Common myeloid progenitor, CD34-positive (primary cell): Measurements from ENCODE around the gene ENKD1.
"Not testable (repeated sequence)": the region's sequence is repeated elsewhere in the genome, so short reads cannot be mapped to it uniquely, and the experiment has no call there.

Experiments used
- CTCF ChIA-PET: fragments of 350-600 bp; sonication (Branson Sonifier 250); formaldehyde crosslinking; loops from one replicate; lab custom pipeline; 2021; ENCODE audit warnings: antibody characterized with exemption; lab: Charles Lee
- POLR2A ChIA-PET: fragments of 350-600 bp; sonication (Branson Sonifier 250); formaldehyde crosslinking; loops from one replicate; lab custom pipeline; 2021; ENCODE audit warnings: antibody characterized with exemption; lab: Charles Lee
- DNase-seq, 3 donors: peaks; one replicate each; pipeline versions ENCODE4 v3.0.0 to v3.0.0-alpha.2; 2013
- H3K27ac ChIP-seq, 2 experiments: 1 replicate in 1 of 2; 2 replicates in 1 of 2; pipeline ENCODE4 v1.7.0; 2013; ENCODE audit warnings: inconsistent platforms in 2 of 2, low read length in 2 of 2, mild to moderate bottlenecking in 2 of 2, low read depth in 1 of 2, moderate library complexity in 1 of 2; ENCODE audit not compliant: severe bottlenecking in 2 of 2, insufficient read depth in 1 of 2, poor library complexity in 1 of 2
- H3K27me3 ChIP-seq, 5 experiments: replicated peaks in 2 of 5; 1 replicate in 3 of 5; 2 replicates in 2 of 5; pipeline versions ENCODE4 v1.6.1 to v1.7.0; 2013; ENCODE audit warnings: low read length in 4 of 5, mild to moderate bottlenecking in 2 of 5, moderate library complexity in 2 of 5, inconsistent platforms in 1 of 5; ENCODE audit not compliant: insufficient read depth in 5 of 5, control insufficient read depth in 4 of 5
- H3K36me3 ChIP-seq, 4 experiments: 1 replicate in 2 of 4; 2 replicates in 2 of 4; pipeline versions ENCODE4 v1.6.1 to v1.7.0; 2013; ENCODE audit warnings: low read length in 3 of 4, control low read depth in 1 of 4, mild to moderate bottlenecking in 1 of 4; ENCODE audit not compliant: control insufficient read depth in 4 of 4, insufficient read depth in 4 of 4
- H3K4me1 ChIP-seq, 4 experiments: 1 replicate in 3 of 4; 2 replicates in 1 of 4; pipeline versions ENCODE4 v1.6.1 to v1.7.1; 2013; ENCODE audit warnings: low read length in 3 of 4, mild to moderate bottlenecking in 3 of 4, control low read depth in 1 of 4, inconsistent platforms in 1 of 4, moderate library complexity in 1 of 4; ENCODE audit not compliant: control insufficient read depth in 4 of 4, insufficient read depth in 4 of 4; ENCODE audit errors: control extremely low read depth in 1 of 4
- H3K4me3 ChIP-seq, 7 experiments: 1 replicate in 4 of 7; 2 replicates in 3 of 7; pipeline versions ENCODE4 v1.5.1 to v1.7.0; 2013; ENCODE audit warnings: mild to moderate bottlenecking in 7 of 7, low read length in 6 of 7, moderate library complexity in 6 of 7, inconsistent platforms in 2 of 7, low read depth in 2 of 7, control low read depth in 1 of 7; ENCODE audit not compliant: insufficient read depth in 4 of 7, control insufficient read depth in 1 of 7; ENCODE audit errors: extremely low read depth in 1 of 7
- H3K9me3 ChIP-seq, 5 experiments: 1 replicate in 4 of 5; 2 replicates in 1 of 5; pipeline versions ENCODE4 v1.6.1 to v1.7.1; 2013; ENCODE audit warnings: low read length in 4 of 5, mild to moderate bottlenecking in 2 of 5, inconsistent platforms in 1 of 5, low read depth in 1 of 5, moderate library complexity in 1 of 5; ENCODE audit not compliant: control insufficient read depth in 4 of 5, insufficient read depth in 2 of 5; ENCODE audit errors: control extremely low read depth in 1 of 5
- WGBS: methylation state at CpG from one replicate; pipeline ENCODE4 v1.1.5; 2013; ENCODE audit not compliant: insufficient coverage; 5-methylcytosine and 5-hydroxymethylcytosine counted together

ENKD1 gene

DNA sequence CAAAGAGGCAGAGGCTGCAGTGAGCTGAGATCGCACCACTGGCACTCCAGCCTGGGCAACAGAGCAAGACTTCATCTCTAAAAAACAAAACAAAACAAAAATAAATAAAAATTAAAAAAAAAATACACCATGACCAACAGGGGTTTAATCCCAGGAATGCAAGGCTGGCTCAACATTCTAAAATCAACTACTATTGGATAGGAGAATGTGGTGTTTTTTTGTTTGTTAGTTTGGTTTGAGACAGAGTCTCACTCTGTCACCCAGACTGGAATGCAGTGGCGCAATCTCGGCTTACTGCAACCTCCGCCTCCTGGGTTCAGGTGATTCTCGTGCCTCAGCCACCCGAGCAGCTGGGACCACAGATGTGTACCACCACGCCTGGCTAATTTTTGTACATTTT lies 32.7 kb upstream of the ENKD1 start:
- ChIA-PET CTCF (no interaction called here), POLR2A (no interaction called here)
- H3K9me3 ChIP-seq: peaks cover 0 to 11% (median 5%) of the 10 kb centered on the region in 5 experiments
- no peaks in the 10 kb centered on the region for H3K27me3 ChIP-seq
- no peak overlapping the region for H3K27ac ChIP-seq
- WGBS: 96% methylated on average over 6 of the region's 7 CpGs
- H3K36me3 ChIP-seq: peaks cover 0 to 11% (median 3%) of the 10 kb centered on the region in 4 experiments
- DNase-seq: peak in 2 of 3 donors; percentile 27 to 33
- no peaks in the 10 kb centered on the region for H3K4me1 ChIP-seq
- no peak overlapping the region for H3K4me3 ChIP-seq

DNA sequence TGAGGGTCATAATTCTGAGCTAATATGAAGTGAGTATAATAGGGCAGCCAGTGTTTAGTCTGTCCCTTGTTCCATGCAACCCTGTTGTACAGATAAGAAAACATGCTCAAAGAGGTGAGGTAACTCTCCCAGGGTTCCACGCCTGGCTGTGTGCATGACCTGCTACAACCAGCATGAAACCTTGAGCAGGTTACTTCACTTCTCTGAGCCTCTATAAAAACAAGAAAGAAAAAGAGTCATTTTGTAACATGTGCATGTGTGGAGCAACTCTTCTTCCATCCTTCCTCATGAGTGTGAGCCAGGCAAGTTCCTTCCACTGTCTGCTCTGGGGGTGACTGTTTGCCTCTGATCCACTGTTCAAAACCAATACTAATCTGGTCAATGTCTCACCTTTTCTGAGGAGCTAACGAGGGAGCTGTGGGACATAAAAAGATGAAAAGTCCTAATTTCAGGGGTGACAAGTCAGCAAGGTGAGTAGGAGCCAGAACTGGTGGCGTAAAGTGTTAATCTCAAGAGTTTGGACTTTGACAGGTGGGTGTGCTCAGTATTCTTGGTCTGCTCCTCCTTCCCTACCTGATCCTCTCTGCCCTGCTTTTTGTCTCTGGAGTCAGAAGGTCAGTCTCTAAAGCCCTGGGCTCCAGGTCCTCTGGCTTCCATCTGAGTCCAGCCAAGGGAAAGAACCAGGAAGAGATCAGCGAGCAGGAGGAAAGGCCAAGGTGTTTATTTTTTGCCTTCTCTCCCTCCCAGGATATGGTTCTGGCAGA lies 31.1 kb upstream of the ENKD1 start:
- no peak for DNase-seq
- CTCF ChIA-PET: interaction anchor here (0.6 to 1.5 kb wide), 3 partner anchors 28 to 119 kb away, joined by 3 read pairs; no protein-coding TSS in a partner anchor
- 90% methylated on average over 3 of the region's 4 CpGs for WGBS
- POLR2A ChIA-PET: no interaction called here
- Histone ChIP-seq H3K4me3 (no peak overlapping the region), H3K36me3 (peaks cover 0 to 11% (median 3%) of the 10 kb centered on the region in 4 experiments), H3K27me3 (no peaks in the 10 kb centered on the region), H3K9me3 (peaks cover 0 to 11% (median 5%) of the 10 kb centered on the region in 5 experiments), H3K4me1 (no peaks in the 10 kb centered on the region), H3K27ac (no peak overlapping the region)

DNA sequence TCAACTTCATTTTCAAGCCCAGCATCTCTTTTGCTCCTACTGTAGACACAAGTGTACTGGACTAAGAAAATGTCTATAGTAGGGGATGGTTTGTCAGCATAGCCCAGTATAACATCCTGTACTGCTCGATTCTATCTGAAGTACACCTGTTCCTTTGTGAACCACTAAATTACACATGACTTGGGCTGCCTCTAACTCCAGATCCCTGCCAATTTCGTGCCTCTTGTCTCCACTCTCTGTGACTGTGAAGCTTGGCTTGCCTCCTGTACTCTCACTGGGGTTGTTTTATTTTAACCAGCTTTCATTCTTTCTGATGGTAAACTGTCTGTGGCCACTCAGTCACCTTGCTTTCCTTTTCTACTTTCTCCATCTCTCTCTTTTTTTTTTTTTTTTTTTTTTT lies 28.1 kb upstream of the ENKD1 start:
- POLR2A ChIA-PET: no interaction called here
- Histone ChIP-seq H3K27me3 (no peaks in the 10 kb centered on the region), H3K9me3 (peaks cover 0 to 8% (median 5%) of the 10 kb centered on the region in 5 experiments), H3K27ac (no peak overlapping the region), H3K4me3 (no peak overlapping the region), H3K4me1 (no peaks in the 10 kb centered on the region), H3K36me3 (peaks cover 0 to 11% (median 5%) of the 10 kb centered on the region in 4 experiments)
- WGBS: 80% methylated on average over 2 of the region's 2 CpGs
- DNase-seq: no peak
- CTCF ChIA-PET: no interaction called here

DNA sequence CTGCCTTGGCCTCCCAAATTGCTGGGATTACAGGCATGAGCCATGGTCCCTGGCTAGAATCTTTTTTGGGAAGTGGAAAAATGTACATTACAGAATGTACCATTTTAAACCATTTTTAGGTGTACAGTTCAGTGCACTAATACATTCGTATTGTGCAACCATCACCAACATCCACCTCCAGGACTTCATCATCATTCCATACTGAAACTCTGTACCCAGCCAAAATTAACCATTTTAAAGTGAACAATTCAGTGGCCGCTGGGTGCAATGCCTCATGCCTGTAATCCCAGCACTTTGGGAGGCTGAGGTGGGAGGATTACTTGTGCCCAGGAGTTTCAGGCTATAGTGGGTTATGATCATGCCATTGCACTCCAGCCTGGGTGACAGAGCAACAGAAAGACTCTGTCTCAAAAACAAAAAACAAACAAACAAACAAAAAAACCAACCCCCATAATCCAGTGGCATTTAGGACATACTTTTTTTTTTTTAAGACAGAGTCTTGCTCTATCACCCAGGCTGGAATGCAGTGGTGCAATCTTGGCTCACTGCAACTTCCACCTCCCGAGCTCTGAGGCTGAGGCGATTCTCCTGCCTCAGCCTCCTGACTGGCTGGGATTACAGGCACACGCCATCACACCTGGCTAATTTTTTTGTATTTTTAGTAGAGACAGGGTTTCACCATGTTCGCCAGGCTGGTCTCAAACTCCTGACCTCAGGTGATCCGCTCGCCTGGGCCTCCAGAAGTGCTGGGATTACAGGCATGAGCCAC lies 27.2 kb upstream of the ENKD1 start:
- H3K4me3 ChIP-seq, H3K27ac ChIP-seq, H3K4me1 ChIP-seq, H3K27me3 ChIP-seq, DNase-seq, H3K9me3 ChIP-seq: not testable (repeated sequence)
- 97% methylated on average over 5 of the region's 8 CpGs for WGBS
- ChIA-PET CTCF (interaction anchor here (0.6 to 0.8 kb wide), 2 partner anchors 26 to 165 kb away, joined by 3 read pairs; partner anchors contain the start of genes GFOD2 and RIPOR1), POLR2A (interaction anchor here (0.6 kb wide), 1 partner anchor 128 kb away, joined by 3 read pairs; no protein-coding TSS in a partner anchor)
- peaks cover 0 to 10% (median 4%) of the 10 kb centered on the region in 4 experiments for H3K36me3 ChIP-seq

DNA sequence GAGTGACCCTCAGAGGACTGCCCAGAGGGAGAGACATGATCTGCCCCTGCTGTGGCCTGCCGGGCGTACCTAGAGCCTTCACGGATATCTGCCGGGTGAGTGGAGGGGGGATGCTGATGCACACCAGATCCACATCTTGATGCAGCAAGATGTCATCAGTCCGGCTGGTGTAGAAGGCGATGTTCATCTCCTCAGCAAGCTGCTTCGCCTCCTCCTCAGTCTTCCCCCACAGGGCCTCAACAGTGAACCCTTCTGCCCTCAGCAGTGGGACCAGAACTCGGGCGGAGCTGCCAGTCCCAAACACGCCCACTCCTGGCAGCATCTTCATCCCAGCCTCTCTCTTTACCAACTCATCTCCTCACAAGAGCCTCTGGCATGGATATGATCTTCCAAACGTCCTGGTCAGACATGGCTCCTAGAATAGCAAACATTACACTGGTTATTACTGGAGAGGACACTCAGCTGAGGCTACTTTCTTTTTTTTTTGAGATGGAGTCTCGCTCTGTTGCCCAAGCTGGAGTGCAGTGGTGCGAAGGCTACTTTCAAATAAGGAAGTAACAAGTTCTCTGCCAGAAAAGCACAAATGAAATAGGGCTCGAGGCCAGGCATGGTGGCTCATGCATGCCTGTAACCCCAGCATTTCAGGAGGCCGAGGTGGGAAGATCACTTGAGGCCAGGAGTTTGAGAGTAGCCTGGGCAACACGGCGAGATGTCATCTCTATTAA lies 19.0 kb upstream of the ENKD1 start:
- no peak overlapping the region for H3K27ac ChIP-seq
- WGBS: 98% methylated on average over 12 of the region's 17 CpGs
- no peak for DNase-seq
- H3K9me3 ChIP-seq: no peaks in the 10 kb centered on the region
- no peaks in the 10 kb centered on the region for H3K4me1 ChIP-seq
- ChIA-PET CTCF (interaction anchor here (1.8 kb wide), 1 partner anchor 13 kb away, joined by 5 read pairs; no protein-coding TSS in a partner anchor), POLR2A (interaction anchor here (0.5 kb wide), 1 partner anchor 243 kb away, joined by 3 read pairs; no protein-coding TSS in a partner anchor)
- H3K4me3 ChIP-seq: no peak overlapping the region
- H3K36me3 ChIP-seq: peaks cover 6 to 32% (median 20%) of the 10 kb centered on the region in 4 experiments
- H3K27me3 ChIP-seq: no peaks in the 10 kb centered on the region

DNA sequence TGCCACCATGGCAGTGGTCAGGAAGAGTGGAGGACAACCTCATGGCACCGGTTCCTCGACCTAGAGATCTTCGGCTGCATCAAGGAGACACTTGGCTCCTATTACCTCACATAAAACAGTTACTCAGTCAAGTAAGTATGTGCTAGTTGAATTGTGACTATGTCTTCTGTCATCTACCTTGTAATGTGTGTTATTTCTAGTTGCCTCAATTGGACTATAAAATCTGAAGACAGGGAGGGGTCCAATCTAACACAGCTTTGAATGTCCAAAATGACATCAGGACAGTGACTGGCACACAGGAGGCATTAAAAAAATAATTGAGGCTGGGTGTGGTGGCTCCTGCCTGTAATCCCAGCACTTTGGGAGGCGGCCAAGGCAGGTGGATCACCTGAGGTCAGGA lies 17.2 kb upstream of the ENKD1 start:
- WGBS: no CpG with 5 or more reads among the region's 4 CpGs
- ChIA-PET CTCF (interaction anchor here (0.7 to 3.9 kb wide), 3 partner anchors 11 to 181 kb away, joined by 3 to 15 read pairs (median 3); no protein-coding TSS in a partner anchor), POLR2A (no interaction called here)
- H3K27me3 ChIP-seq: no peaks in the 10 kb centered on the region
- peaks cover 6 to 32% (median 25%) of the 10 kb centered on the region in 4 experiments for H3K36me3 ChIP-seq
- DNase-seq: no peak
- H3K9me3 ChIP-seq: no peaks in the 10 kb centered on the region
- no peak overlapping the region for H3K27ac ChIP-seq
- no peaks in the 10 kb centered on the region for H3K4me1 ChIP-seq
- no peak overlapping the region for H3K4me3 ChIP-seq
